ENCODE measurements around the gene NEMP2.

NEMP2 gene

GRCh38 chr2:190582736-190583506 lies 48.4 kb upstream of the NEMP2 start:
- Histone ChIP-seq H3K27ac (ENCODE audit: low read depth, low read length, poor library complexity, severe bottlenecking) (no peak overlapping the region), H3K4me2 (ENCODE audit: low read length) (no peak overlapping the region), H3K4me3 (ENCODE audit: low read depth, low read length, poor library complexity, severe bottlenecking) (no peak overlapping the region)

GRCh38 chr2:190582019-190582418 lies 47.5 kb upstream of the NEMP2 start:
- Histone ChIP-seq H4K20me1 (ENCODE audit: insufficient read depth, low read length) (no peaks in the 10 kb centered on the region), H3K4me2 (ENCODE audit: low read length) (no peak overlapping the region), H3K9me2 (ENCODE audit: low read depth, low read length) (no peaks in the 10 kb centered on the region), H3K36me3 (ENCODE audit: insufficient read depth, low read length) (no peaks in the 10 kb centered on the region), H3F3A (ENCODE audit: insufficient read depth, low read length) (no peaks in the 10 kb centered on the region), H3K79me2 (ENCODE audit: insufficient read depth, low read length) (no peaks in the 10 kb centered on the region), H2AFZ (ENCODE audit: low read length) (no peak overlapping the region), H3K9me3 (ENCODE audit: low read length) (no peaks in the 10 kb centered on the region), H3K4me1 (ENCODE audit: insufficient read depth, low read length, severe bottlenecking) (no peaks in the 10 kb centered on the region), H3K4me3 (ENCODE audit: low read depth, low read length, poor library complexity, severe bottlenecking) (no peak overlapping the region), H3K27ac (ENCODE audit: low read depth, low read length, poor library complexity, severe bottlenecking) (no peak overlapping the region), H3K27me3 (ENCODE audit: insufficient read depth, low read length) (no peaks in the 10 kb centered on the region; the same call in 1 of the 2 replicates), H3K9ac (ENCODE audit: low read length) (no peak overlapping the region)
- TF ChIP-seq EZH2 (IDR thresholded peaks at IDR 0.05; ENCODE audit: borderline replicate concordance, low read length) (no peak), CTCF (IDR thresholded peaks at IDR 0.05; ENCODE audit: low read length) (no peak)

More at GRCh38 chr2:190582736-190583506, 48.4 kb upstream of the NEMP2 start:
- H3K9me3 ChIP-seq (ENCODE audit: low read length): no peaks in the 10 kb centered on the region
- TF ChIP-seq CTCF (IDR thresholded peaks at IDR 0.05; ENCODE audit: low read length) (no peak), EZH2 (IDR thresholded peaks at IDR 0.05; ENCODE audit: borderline replicate concordance, low read length) (no peak)
- H3K27me3 ChIP-seq (ENCODE audit: insufficient read depth, low read length): no peaks in the 10 kb centered on the region; the same call in 1 of the 2 replicates
- H3K9ac ChIP-seq (ENCODE audit: low read length): no peak overlapping the region
- H3K4me1 ChIP-seq (ENCODE audit: insufficient read depth, low read length, severe bottlenecking): no peaks in the 10 kb centered on the region
- no peaks in the 10 kb centered on the region for H3K79me2 ChIP-seq (ENCODE audit: insufficient read depth, low read length)
- no peaks in the 10 kb centered on the region for H3K36me3 ChIP-seq (ENCODE audit: insufficient read depth, low read length)
- H3F3A ChIP-seq (ENCODE audit: insufficient read depth, low read length): no peaks in the 10 kb centered on the region
- H3K9me2 ChIP-seq (ENCODE audit: low read depth, low read length): no peaks in the 10 kb centered on the region
- no peak overlapping the region for H2AFZ ChIP-seq (ENCODE audit: low read length)
- H4K20me1 ChIP-seq (ENCODE audit: insufficient read depth, low read length): no peaks in the 10 kb centered on the region

- no peak overlapping the region for H3K27ac ChIP-seq (ENCODE audit: low read depth, low read length, poor library complexity, severe bottlenecking)
- H3K79me2 ChIP-seq (ENCODE audit: insufficient read depth, low read length): no peaks in the 10 kb centered on the region
- no peaks in the 10 kb centered on the region for H3K4me1 ChIP-seq (ENCODE audit: insufficient read depth, low read length, severe bottlenecking)
- no peak overlapping the region for H2AFZ ChIP-seq (ENCODE audit: low read length)
- no peaks in the 10 kb centered on the region for H3K9me2 ChIP-seq (ENCODE audit: low read depth, low read length)
- no peak overlapping the region for H3K9ac ChIP-seq (ENCODE audit: low read length)
- H3K36me3 ChIP-seq (ENCODE audit: insufficient read depth, low read length): no peaks in the 10 kb centered on the region
- no peak overlapping the region for H3K4me2 ChIP-seq (ENCODE audit: low read length)
- no peaks in the 10 kb centered on the region for H3F3A ChIP-seq (ENCODE audit: insufficient read depth, low read length)
- no peaks in the 10 kb centered on the region for H3K27me3 ChIP-seq (ENCODE audit: insufficient read depth, low read length)
- no peaks in the 10 kb centered on the region for H4K20me1 ChIP-seq (ENCODE audit: insufficient read depth, low read length)
- TF ChIP-seq CTCF (IDR thresholded peaks at IDR 0.05; ENCODE audit: low read length): no peak
- TF ChIP-seq EZH2 (IDR thresholded peaks at IDR 0.05; ENCODE audit: borderline replicate concordance, low read length): no peak
- no peak overlapping the region for H3K4me3 ChIP-seq (ENCODE audit: low read depth, low read length, poor library complexity, severe bottlenecking)
- H3K9me3 ChIP-seq (ENCODE audit: low read length): no peaks in the 10 kb centered on the region
Observed at GRCh38 chr2:190579915-190580846, 45.7 kb upstream of the NEMP2 start.

Measured in OCI-LY1 (cell line).